Right lobe of liver (tissue), 6 donors: ENCODE measurements around the gene EEFSEC. TPM values are rescaled to one million over a fixed set of nuclear protein-coding genes. Genes with fewer than 3 reads are reported as not detected.
A peak's percentile ranks its signal among the peaks of the same experiment; 100 is the strongest.

Experiments
- ATAC-seq, 4 donors: fragments of 200-7000 bp; cut with Tn5 transposase; one replicate each; pipeline ENCODE4 v1.9.1; 2020; ENCODE audit warnings: mild to moderate bottlenecking in 4 of 4, moderate library complexity in 4 of 4
- DNase-seq, 3 donors: peaks; one replicate each; pipeline ENCODE4 v3.0.0-alpha.2; 2020
- H3K27ac ChIP-seq, 3 donors: fragments of 200-600 bp; one replicate each; pipeline ENCODE4 v1.8.0; 2022
- H3K27me3 ChIP-seq, 2 donors: fragments of 200-600 bp; one replicate each; pipeline ENCODE4 v1.8.0; 2022
- H3K36me3 ChIP-seq, 4 donors: fragments of 200-600 bp; sonication (generic) in 1 of 4; one replicate each; pipeline versions ENCODE4 v1.5.1 to v1.8.0; 2017 to 2022; ENCODE audit warnings: control low read depth in 1 of 4
- H3K4me1 ChIP-seq, 4 donors: fragments of 200-600 bp; sonication (generic) in 1 of 4; one replicate each; pipeline versions ENCODE4 v1.5.1 to v1.8.0; 2017 to 2022; ENCODE audit warnings: control low read depth in 1 of 4
- H3K4me3 ChIP-seq, 3 donors: fragments of 200-600 bp; one replicate each; pipeline ENCODE4 v1.8.0; 2022
- H3K9me3 ChIP-seq, 4 donors: fragments of 200-600 bp; sonication (generic) in 1 of 4; one replicate each; pipeline versions ENCODE4 v1.5.1 to v1.8.0; 2017 to 2022; ENCODE audit warnings: control low read depth in 1 of 4
- POLR2A ChIP-seq: fragments of 450-650 bp; IDR thresholded peaks from one replicate; pipeline ENCODE4 v1.6.1; 2017; ENCODE audit warnings: antibody characterized with exemption, mild to moderate bottlenecking
- WGBS: methylation state at CpG from one replicate; pipeline ENCODE4 v1.1.6; 2018; ENCODE audit warnings: low coverage, low lambda C conversion rate; ENCODE audit not compliant: insufficient coverage; ENCODE audit errors: missing lambda C conversion rate; 5-methylcytosine and 5-hydroxymethylcytosine counted together
- intact Hi-C, 2 donors: fragments of 100-400 bp; cut with DNase I; formaldehyde crosslinking; loops; one replicate each; pipeline versions ENCODE4 v1.11.2 to v1.14.1; 2022
- total RNA-seq, 6 experiments: library from RNA; depleted of rRNA in 2 of 6; stranded (reverse); fragments of >200 nt in 2 of 6; fragmentation: NEBNext Ultra II Directional in 3 of 6; extraction: Animal tissue kit (Norgen Biotek cat#: 25700) in 3 of 6; gene quantifications; one replicate each; pipeline versions ENCODE4 v1.1.0 to v1.2.4, GENCODE V29; 2016 to 2023
- TF ChIP-seq, protein P1 (sequence below), 4 donors: fragments of 200-600 bp in 3 of 4; fragments of 450-650 bp in 1 of 4; IDR thresholded peaks; one replicate each; pipeline versions ENCODE4 v1.5.1 to v1.8.0; 2016 to 2022; ENCODE audit warnings: antibody characterized with exemption in 4 of 4, mild to moderate bottlenecking in 2 of 4
- donor health status: DM: no; HTN: yes; CAD: no.
- donor health status: DM: no; HTN: no; CAD: no.
- donor health status: DM: no; HTN: no; CAD: no.
- donor health status: DM: no; HTN: yes; CAD: no.
- donor health status: DM: no; HTN: yes; CAD: no.

The EEFSEC gene
- total RNA-seq, 6 experiments from 2014 or later = 10.1 to 24.0 (median 13.4) TPM

DNA sequence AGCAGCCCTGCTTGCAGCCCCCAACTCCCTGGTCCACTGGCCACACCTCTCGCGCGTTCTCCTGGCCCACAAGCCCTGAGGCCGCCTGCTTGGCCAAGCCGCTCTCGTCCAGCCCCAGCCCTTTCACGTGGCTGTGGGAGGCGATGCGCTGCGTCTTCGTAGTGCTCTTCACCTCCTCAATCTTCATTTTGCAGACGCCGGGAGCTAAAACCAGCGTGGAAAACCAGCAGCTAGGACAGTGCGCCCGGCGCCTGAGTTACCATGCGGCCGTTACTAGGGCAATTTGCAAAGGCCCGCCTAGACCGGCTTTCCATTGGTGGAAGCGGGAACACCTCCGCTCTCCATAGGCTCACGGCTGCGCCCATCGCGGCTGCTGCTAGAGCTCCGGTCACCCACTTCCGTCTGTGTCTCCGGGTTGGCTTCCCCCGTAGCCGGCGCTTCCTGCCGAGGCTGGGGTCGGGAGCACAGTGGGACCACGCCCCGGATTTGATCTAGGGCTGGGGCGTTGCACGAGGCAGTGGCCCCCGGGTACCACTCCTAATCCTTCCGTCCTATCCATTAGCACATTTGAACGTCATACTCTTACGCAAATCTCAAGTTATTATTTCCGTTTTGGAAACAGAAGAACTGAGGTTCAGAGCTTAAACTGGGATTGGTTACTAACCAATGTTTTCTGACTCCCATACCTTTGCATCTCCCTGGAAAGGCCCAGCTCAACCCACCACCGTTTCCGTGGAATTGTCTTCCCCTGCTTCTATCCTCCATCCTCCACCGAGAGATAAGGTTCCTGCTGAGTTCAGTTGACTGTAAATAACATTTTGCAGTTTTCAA lies 29.5 kb upstream of the EEFSEC start, which contains the start of gene RUVBL1:
RUVBL1 (minus strand) TSS at position 275 of the 831 bp plus-strand sequence; CDS start at position 187, 88 bp downstream.
- DNase-seq (peak; percentile 97 to 98 (median 97)), ATAC-seq (peak; percentile 98 to 100 (median 99))
- Histone ChIP-seq H3K36me3 (peaks cover 0 to 3% (median 0%) of the 10 kb centered on the region in 4 donors), H3K27ac (peak within 1 kb of the TSS; percentile 14 to 51 (median 47)), H3K9me3 (no peaks in the 10 kb centered on the region), H3K27me3 (no peaks in the 10 kb centered on the region), H3K4me3 (peak within 1 kb of the TSS; percentile 77 to 92 (median 86)), H3K4me1 (peaks cover 0 to 23% (median 4%) of the 10 kb centered on the region in 4 donors)
- TF ChIP-seq POLR2A = peak; percentile 37
- TF ChIP-seq, protein P1, sequence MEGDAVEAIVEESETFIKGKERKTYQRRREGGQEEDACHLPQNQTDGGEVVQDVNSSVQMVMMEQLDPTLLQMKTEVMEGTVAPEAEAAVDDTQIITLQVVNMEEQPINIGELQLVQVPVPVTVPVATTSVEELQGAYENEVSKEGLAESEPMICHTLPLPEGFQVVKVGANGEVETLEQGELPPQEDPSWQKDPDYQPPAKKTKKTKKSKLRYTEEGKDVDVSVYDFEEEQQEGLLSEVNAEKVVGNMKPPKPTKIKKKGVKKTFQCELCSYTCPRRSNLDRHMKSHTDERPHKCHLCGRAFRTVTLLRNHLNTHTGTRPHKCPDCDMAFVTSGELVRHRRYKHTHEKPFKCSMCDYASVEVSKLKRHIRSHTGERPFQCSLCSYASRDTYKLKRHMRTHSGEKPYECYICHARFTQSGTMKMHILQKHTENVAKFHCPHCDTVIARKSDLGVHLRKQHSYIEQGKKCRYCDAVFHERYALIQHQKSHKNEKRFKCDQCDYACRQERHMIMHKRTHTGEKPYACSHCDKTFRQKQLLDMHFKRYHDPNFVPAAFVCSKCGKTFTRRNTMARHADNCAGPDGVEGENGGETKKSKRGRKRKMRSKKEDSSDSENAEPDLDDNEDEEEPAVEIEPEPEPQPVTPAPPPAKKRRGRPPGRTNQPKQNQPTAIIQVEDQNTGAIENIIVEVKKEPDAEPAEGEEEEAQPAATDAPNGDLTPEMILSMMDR (IDR thresholded peaks at IDR 0.05) = no peak
- intact Hi-C loops = no loop called here
- 9% methylated on average over 10 of the region's 47 CpGs for WGBS

DNA sequence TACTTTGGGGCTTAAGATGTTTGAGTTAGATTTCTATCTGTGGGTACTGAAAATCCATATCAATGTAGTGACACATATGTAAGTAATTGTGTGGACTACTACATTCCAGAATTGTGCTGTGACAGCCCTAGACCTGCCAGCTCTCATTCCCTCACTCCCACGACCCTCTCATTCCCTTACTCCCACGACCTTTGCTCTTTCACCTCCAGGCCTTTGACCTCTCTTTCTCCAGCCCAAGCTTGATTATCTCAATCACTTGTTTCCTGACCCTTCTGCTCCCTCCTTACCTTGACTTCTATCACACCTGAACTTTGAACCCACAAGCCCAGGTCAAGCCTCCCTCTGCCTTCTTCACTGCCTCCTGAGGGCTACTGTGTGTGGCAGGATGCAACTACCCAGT lies 26.0 kb upstream of the EEFSEC start:
- intact Hi-C loops = no loop called here
- peak overlapping the region in 1 of 3 donors; percentile 41 for H3K27ac ChIP-seq
- no peak for TF ChIP-seq POLR2A
- TF ChIP-seq, protein P1 (IDR thresholded peaks at IDR 0.05) = no peak
- WGBS = 25% methylated on average over 2 of the region's 2 CpGs
- no peaks in the 10 kb centered on the region for H3K9me3 ChIP-seq
- no peaks in the 10 kb centered on the region for H3K36me3 ChIP-seq
- H3K4me1 ChIP-seq = peaks cover 0 to 24% (median 4%) of the 10 kb centered on the region in 4 donors
- DNase-seq (no peak), ATAC-seq (no peak)
- no peak overlapping the region for H3K4me3 ChIP-seq
- H3K27me3 ChIP-seq = no peaks in the 10 kb centered on the region

- no peak for DNase-seq
- Histone ChIP-seq H3K36me3 (no peaks in the 10 kb centered on the region), H3K27ac (no peak overlapping the region), H3K27me3 (no peaks in the 10 kb centered on the region), H3K4me3 (no peak overlapping the region), H3K4me1 (peaks cover 0 to 18% (median 0%) of the 10 kb centered on the region in 4 donors), H3K9me3 (no peaks in the 10 kb centered on the region)
- TF ChIP-seq, protein P1 (IDR thresholded peaks at IDR 0.05) = no peak
- no peak for TF ChIP-seq POLR2A
- WGBS = 63% methylated on average over 1 of the region's 1 CpG
- intact Hi-C loops = no loop called here
- no peak for ATAC-seq
Measured at GRCh38 chr3:128128251-128128650, 25.0 kb upstream of the EEFSEC start.

DNA sequence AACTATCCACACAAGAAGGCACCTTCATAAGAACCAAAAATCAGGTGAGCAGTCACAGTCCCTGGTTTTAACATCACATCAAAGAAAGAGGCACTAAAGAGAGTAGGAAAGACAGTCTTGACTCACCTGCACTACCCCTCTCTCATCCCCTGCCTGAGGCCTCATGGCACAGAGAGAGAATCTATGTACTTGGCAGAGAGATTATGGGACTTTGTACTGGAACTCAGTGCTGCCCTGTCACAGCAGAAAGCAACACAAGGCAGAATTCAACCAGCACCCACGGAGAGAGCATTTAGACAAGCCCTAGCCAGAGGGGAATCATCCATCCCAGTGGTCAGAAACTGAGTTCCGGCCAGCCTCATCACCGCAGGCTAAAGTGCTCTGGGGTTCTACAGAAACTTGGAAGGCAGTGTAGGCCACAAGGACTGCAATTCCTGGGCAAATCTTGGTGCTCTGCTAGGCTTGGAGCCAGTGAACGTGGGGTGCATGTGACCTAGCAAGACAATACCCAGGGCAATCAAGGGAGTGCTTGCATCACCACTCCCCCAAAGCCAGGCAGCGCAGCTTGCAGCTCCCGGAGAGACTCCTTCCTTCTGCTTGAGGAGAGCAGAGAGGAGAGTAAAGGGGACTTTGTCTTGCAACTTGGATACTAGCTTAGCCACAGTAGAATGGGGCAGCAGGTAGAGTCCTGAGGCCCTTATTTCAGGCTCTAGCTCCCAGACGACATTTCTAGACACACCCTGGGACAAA lies 21.2 kb upstream of the EEFSEC start:
- no peak for TF ChIP-seq POLR2A
- TF ChIP-seq, protein P1 (IDR thresholded peaks at IDR 0.05) = no peak
- 52% methylated on average over 2 of the region's 7 CpGs for WGBS
- Histone ChIP-seq H3K36me3 (no peaks in the 10 kb centered on the region), H3K9me3 (no peaks in the 10 kb centered on the region), H3K27me3 (no peaks in the 10 kb centered on the region), H3K4me1 (peaks cover 0 to 14% (median 0%) of the 10 kb centered on the region in 4 donors), H3K4me3 (no peak overlapping the region), H3K27ac (peak overlapping the region in 2 of 3 donors; percentile 4 to 16)
- intact Hi-C loops = no loop called here
- peak; percentile 75 to 89 (median 80) for ATAC-seq
- no peak for DNase-seq
